Effector CD4-positive, alpha-beta T cell (primary cell): ENCODE results near the gene ADAT3.

ENCODE experiments used
- DNase-seq: peaks from one replicate; pipeline ENCODE4 v3.0.0-alpha.2; 2020

Gene ADAT3

GRCh38 chr19:1942934-1943555, 37.8 kb downstream of the ADAT3 start:
- no peak for DNase-seq

GRCh38 chr19:1943661-1944087, 38.5 kb downstream of the ADAT3 start:
- no peak for DNase-seq

GRCh38 chr19:1944088-1944915, 39.1 kb downstream of the ADAT3 start:
- DNase-seq: no peak

- DNase-seq: no peak
These were observed 39.8 kb downstream of the ADAT3 start for GRCh38 chr19:1944916-1945561.

GRCh38 chr19:1945899-1946298, 40.7 kb downstream of the ADAT3 start:
- no peak for DNase-seq

- DNase-seq: no peak
These were observed 42.5 kb downstream of the ADAT3 start for GRCh38 chr19:1947651-1948209.

- no peak for DNase-seq
These were observed 44.3 kb downstream of the ADAT3 start for GRCh38 chr19:1949304-1950101.

GRCh38 chr19:1950640-1951039, 45.4 kb downstream of the ADAT3 start:
- no peak for DNase-seq

- DNase-seq: no peak
These were observed 47.4 kb downstream of the ADAT3 start for GRCh38 chr19:1952635-1953034.

- DNase-seq: no peak
These were observed 47.8 kb downstream of the ADAT3 start for GRCh38 chr19:1953037-1953436.

GRCh38 chr19:1953441-1954094, 48.4 kb downstream of the ADAT3 start:
- no peak for DNase-seq

- no peak for DNase-seq
These were observed 49.3 kb downstream of the ADAT3 start for GRCh38 chr19:1954532-1954933.

- no peak for DNase-seq
These were observed 50.2 kb downstream of the ADAT3 start for GRCh38 chr19:1955171-1956121.

GRCh38 chr19:1956122-1956494, 50.9 kb downstream of the ADAT3 start:
- DNase-seq: no peak

GRCh38 chr19:1956868-1957492, 51.8 kb downstream of the ADAT3 start:
- DNase-seq: no peak

GRCh38 chr19:1957562-1958248, 52.5 kb downstream of the ADAT3 start:
- no peak for DNase-seq

- DNase-seq: no peak
These were observed 54.9 kb downstream of the ADAT3 start for GRCh38 chr19:1959928-1960589.

- no peak for DNase-seq
These were observed 56.0 kb downstream of the ADAT3 start for GRCh38 chr19:1961000-1961883.
